Embryonic facial prominence (tissue), 1 donor: ENCODE results near the gene ARL6IP4.

ENCODE experiments used
- DNase-seq: peaks from one replicate; pipeline ENCODE4 v3.0.0-alpha.2; 2016; ENCODE audit errors: extremely low spot score

ARL6IP4 gene

GRCh38 chr12:122958198-122958888, 22.1 kb upstream of the ARL6IP4 start:
- no peak for DNase-seq

- no peak for DNase-seq
These were observed 20.8 kb upstream of the ARL6IP4 start for GRCh38 chr12:122959566-122960192.

GRCh38 chr12:122960193-122960569, 20.3 kb upstream of the ARL6IP4 start:
- no peak for DNase-seq

GRCh38 chr12:122961531-122962329, 18.8 kb upstream of the ARL6IP4 start:
- DNase-seq, result no peak

GRCh38 chr12:122963941-122964265, 16.6 kb upstream of the ARL6IP4 start:
- DNase-seq, result no peak

- no peak for DNase-seq
These were observed 15.8 kb upstream of the ARL6IP4 start for GRCh38 chr12:122964439-122965257.

- DNase-seq, result no peak
These were observed 15.1 kb upstream of the ARL6IP4 start for GRCh38 chr12:122965321-122965751.

GRCh38 chr12:122965851-122966742, 14.4 kb upstream of the ARL6IP4 start, which contains the start of gene ABCB9:
ABCB9 (minus strand) TSS chr12:122966463; CDS start chr12:122960235, 6,228 bp downstream.
- DNase-seq, result peak; percentile 75

GRCh38 chr12:122966743-122967550, 13.5 kb upstream of the ARL6IP4 start:
- no peak for DNase-seq

- DNase-seq, result no peak
These were observed 12.4 kb upstream of the ARL6IP4 start for GRCh38 chr12:122968104-122968503.

- no peak for DNase-seq
These were observed 10.8 kb upstream of the ARL6IP4 start for GRCh38 chr12:122969676-122970075.

GRCh38 chr12:122974274-122974891, 6.1 kb upstream of the ARL6IP4 start:
- peak; percentile 94 for DNase-seq

- DNase-seq, result peak; percentile 85
These were observed 5.3 kb upstream of the ARL6IP4 start, which contains the start of gene OGFOD2 for GRCh38 chr12:122974892-122975789. OGFOD2 (plus strand) TSS chr12:122975244; CDS start chr12:122975252, 8 bp downstream.

- no peak for DNase-seq
These were observed 4.5 kb upstream of the ARL6IP4 start for GRCh38 chr12:122975790-122976647.

- DNase-seq, result no peak
These were observed 3.9 kb upstream of the ARL6IP4 start for GRCh38 chr12:122976648-122976975.

- DNase-seq, result no peak
These were observed 3.3 kb upstream of the ARL6IP4 start for GRCh38 chr12:122977153-122977552.

GRCh38 chr12:122977655-122978392, 2.7 kb upstream of the ARL6IP4 start:
- DNase-seq, result no peak
